ENCODE measurements around the gene NWD2.

Gene NWD2

DNA sequence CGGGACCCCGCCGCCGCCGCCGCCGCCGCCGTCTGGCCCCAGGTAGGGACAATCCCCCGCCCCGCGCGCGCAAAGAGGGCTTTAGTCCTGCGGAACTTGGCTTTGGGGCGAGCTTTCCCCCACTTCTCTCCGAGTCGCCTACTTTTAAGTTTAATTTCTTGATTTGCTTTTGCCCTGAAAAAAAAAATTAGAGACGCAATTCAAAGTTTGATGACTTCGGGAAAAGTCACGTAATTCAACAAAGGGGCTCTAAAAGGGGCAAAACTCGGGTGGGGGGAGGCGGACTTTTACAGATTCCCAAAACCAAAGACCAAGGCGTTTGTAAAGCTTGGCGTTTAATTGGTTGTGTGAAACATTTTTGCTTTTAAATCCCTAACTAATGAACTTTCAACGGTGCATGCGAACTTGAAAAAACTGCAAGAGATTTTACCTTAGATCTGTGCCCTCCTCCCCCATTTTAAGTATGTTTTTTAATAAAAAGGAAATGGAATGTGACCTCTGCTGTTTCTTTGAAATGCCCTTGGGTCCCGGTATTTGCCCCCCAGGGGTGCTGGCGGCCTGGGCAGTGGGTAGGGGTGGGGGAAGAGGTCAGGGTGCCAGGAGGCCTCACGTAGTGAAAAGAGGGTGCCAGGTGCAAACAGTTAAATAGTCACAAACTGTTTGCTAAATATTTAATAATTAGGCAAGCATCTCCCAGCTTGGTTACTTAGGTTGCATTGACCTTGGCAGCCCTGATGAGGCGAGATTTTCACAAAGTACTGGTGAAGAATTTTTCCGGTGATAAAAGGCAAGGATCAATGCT is 209.7 kb downstream of the NWD2 start:
- TF ChIP-seq POLR2AphosphoS5 (IDR thresholded peaks at IDR 0.05; ENCODE audit: low read depth) = no peak
- TF ChIP-seq, protein P1, sequence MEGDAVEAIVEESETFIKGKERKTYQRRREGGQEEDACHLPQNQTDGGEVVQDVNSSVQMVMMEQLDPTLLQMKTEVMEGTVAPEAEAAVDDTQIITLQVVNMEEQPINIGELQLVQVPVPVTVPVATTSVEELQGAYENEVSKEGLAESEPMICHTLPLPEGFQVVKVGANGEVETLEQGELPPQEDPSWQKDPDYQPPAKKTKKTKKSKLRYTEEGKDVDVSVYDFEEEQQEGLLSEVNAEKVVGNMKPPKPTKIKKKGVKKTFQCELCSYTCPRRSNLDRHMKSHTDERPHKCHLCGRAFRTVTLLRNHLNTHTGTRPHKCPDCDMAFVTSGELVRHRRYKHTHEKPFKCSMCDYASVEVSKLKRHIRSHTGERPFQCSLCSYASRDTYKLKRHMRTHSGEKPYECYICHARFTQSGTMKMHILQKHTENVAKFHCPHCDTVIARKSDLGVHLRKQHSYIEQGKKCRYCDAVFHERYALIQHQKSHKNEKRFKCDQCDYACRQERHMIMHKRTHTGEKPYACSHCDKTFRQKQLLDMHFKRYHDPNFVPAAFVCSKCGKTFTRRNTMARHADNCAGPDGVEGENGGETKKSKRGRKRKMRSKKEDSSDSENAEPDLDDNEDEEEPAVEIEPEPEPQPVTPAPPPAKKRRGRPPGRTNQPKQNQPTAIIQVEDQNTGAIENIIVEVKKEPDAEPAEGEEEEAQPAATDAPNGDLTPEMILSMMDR (IDR thresholded peaks at IDR 0.05; ENCODE audit: insufficient read depth, low read length) = no peak
- Histone ChIP-seq H3K27ac (replicated peaks) (no peak overlapping the region), H3K27me3 (ENCODE audit: insufficient read depth, poor library complexity, severe bottlenecking) (peaks cover 21% of the 10 kb centered on the region), H3K4me3 (replicated peaks; ENCODE audit: insufficient read depth, low read length) (peak overlapping the region; percentile 61)
- no peak for DNase-seq (ENCODE audit: low read depth in 1 of 2, low spot score in 1 of 2)

DNA sequence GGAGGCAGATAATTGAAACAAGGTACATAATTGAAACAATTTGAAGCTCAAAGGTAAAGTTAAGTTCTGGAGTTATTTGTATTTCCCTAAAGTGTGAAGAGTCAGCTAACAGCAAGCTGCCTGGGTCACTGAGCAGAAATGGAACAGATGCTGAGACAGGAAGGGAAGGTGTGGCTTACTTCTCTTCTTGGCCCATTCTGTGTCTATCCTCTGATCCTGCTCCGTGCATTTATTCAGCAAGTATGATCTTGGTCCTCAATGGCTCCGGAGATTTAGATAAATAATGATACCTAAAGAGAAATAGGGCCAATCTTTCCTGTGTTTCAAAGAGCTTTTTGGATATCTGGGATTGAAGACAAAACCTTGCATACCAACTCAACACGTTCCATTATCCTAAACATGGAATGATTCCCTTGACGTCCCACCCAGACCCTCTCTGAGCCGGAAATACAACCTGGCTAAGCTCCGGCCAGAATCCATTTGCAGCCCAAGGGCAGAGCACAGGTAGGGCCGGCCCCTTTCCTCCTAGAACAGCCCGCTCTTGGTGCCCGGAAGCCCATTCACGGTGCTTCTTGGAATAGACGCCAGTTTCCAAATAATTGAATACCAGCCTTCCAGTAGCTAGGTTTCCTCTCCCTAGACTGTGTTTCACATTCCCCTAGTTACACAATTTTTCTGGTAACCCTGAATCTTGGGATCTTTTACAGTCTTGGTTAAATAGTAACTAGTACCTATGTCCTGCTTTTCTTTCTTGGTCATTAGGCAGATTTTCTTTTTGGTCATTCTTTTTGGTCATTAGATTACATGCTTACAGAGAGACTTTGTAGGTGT is 211.0 kb downstream of the NWD2 start:
- Histone ChIP-seq H3K27me3 (ENCODE audit: insufficient read depth, poor library complexity, severe bottlenecking) (peaks cover 21% of the 10 kb centered on the region), H3K27ac (replicated peaks) (no peak overlapping the region), H3K4me3 (replicated peaks; ENCODE audit: insufficient read depth, low read length) (no peak overlapping the region)
- DNase-seq (ENCODE audit: low read depth in 1 of 2, low spot score in 1 of 2) = no peak
- TF ChIP-seq GABPA (IDR thresholded peaks at IDR 0.05; ENCODE audit: low read depth) = no peak
- TF ChIP-seq POLR2AphosphoS5 (IDR thresholded peaks at IDR 0.05; ENCODE audit: low read depth) = no peak
- TF ChIP-seq, protein P2, sequence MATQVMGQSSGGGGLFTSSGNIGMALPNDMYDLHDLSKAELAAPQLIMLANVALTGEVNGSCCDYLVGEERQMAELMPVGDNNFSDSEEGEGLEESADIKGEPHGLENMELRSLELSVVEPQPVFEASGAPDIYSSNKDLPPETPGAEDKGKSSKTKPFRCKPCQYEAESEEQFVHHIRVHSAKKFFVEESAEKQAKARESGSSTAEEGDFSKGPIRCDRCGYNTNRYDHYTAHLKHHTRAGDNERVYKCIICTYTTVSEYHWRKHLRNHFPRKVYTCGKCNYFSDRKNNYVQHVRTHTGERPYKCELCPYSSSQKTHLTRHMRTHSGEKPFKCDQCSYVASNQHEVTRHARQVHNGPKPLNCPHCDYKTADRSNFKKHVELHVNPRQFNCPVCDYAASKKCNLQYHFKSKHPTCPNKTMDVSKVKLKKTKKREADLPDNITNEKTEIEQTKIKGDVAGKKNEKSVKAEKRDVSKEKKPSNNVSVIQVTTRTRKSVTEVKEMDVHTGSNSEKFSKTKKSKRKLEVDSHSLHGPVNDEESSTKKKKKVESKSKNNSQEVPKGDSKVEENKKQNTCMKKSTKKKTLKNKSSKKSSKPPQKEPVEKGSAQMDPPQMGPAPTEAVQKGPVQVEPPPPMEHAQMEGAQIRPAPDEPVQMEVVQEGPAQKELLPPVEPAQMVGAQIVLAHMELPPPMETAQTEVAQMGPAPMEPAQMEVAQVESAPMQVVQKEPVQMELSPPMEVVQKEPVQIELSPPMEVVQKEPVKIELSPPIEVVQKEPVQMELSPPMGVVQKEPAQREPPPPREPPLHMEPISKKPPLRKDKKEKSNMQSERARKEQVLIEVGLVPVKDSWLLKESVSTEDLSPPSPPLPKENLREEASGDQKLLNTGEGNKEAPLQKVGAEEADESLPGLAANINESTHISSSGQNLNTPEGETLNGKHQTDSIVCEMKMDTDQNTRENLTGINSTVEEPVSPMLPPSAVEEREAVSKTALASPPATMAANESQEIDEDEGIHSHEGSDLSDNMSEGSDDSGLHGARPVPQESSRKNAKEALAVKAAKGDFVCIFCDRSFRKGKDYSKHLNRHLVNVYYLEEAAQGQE (IDR thresholded peaks at IDR 0.05; ENCODE audit: insufficient replicate concordance, low read depth) = no peak
- TF ChIP-seq SPI1 (IDR thresholded peaks at IDR 0.05; ENCODE audit: borderline replicate concordance, low read depth) = no peak
- TF ChIP-seq, protein P1 (IDR thresholded peaks at IDR 0.05; ENCODE audit: insufficient read depth, low read length) = no peak

DNA sequence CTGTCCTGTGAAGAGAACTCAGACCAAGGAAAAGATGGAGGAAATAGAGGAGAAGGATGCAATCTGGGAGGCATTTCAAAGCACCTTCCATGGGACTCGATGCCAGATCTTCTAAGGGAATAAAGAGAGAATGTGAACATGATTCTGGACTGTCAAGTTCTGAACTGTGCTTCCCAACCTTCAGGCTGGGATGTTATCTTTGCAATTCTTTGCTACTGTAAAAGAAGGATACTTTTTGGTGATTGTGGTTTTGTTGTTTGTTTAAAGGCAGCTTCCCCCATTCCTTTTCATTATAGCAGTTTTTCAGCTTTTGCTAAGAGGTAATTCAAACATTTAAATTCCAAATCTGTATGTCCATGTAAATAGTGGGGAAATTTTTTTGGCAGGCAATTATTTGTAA is 217.3 kb downstream of the NWD2 start:
- TF ChIP-seq GABPA (IDR thresholded peaks at IDR 0.05; ENCODE audit: low read depth) (no peak), SPI1 (IDR thresholded peaks at IDR 0.05; ENCODE audit: borderline replicate concordance, low read depth) (no peak), POLR2AphosphoS5 (IDR thresholded peaks at IDR 0.05; ENCODE audit: low read depth) (no peak)
- TF ChIP-seq, protein P1 (IDR thresholded peaks at IDR 0.05; ENCODE audit: insufficient read depth, low read length) = no peak
- TF ChIP-seq, protein P2 (IDR thresholded peaks at IDR 0.05; ENCODE audit: insufficient replicate concordance, low read depth) = no peak
- H3K27ac ChIP-seq (replicated peaks) = no peak overlapping the region

More for the DNA sequence above, 217.3 kb downstream of the NWD2 start:
- DNase-seq (ENCODE audit: low read depth in 1 of 2, low spot score in 1 of 2) = no peak
- Histone ChIP-seq H3K4me3 (replicated peaks; ENCODE audit: insufficient read depth, low read length) (no peak overlapping the region), H3K27me3 (ENCODE audit: insufficient read depth, poor library complexity, severe bottlenecking) (no peaks in the 10 kb centered on the region)
